ENCODE measurements around the gene PRMT3. TPM values are rescaled to one million over a fixed set of nuclear protein-coding genes. Genes with fewer than 3 reads are reported as not detected.
A peak's percentile ranks its signal among the peaks of the same experiment; 100 is the strongest.

PRMT3 gene
- total and polyA plus RNA-seq, 2 of the 4 experiments (the other 2 are of a cell fraction): 8.8 to 11.3 TPM

- Histone ChIP-seq H4K8ac (ENCODE audit: low read depth in 2 of 2, low read length in 2 of 2) (no peak overlapping the region), H3K23ac (ENCODE audit: low read depth, low read length) (no peak overlapping the region), H3K27me3 (ENCODE audit: control insufficient read depth, insufficient read depth, low read length) (no peaks in the 10 kb centered on the region), H3K4ac (ENCODE audit: low read depth, low read length) (no peak overlapping the region), H3K27ac (ENCODE audit: insufficient read depth, low read length) (no peak overlapping the region), H3K14ac (replicated peaks; ENCODE audit: low read depth, low read length) (no peak overlapping the region), H3K4me1 (ENCODE audit: control insufficient read depth, insufficient read depth, low read length) (peaks cover 8% of the 10 kb centered on the region), H3K4me3 (ENCODE audit: insufficient read depth, low read depth, low read length) (no peak overlapping the region), H2BK20ac (ENCODE audit: low read depth, low read length) (no peak overlapping the region), H3K9me3 (ENCODE audit: control insufficient read depth, insufficient read depth, low read length) (no peaks in the 10 kb centered on the region), H3K36me3 (ENCODE audit: control insufficient read depth, insufficient read depth, low read length) (no peaks in the 10 kb centered on the region), H3K56ac (ENCODE audit: extremely low read depth, insufficient read depth, low read length) (no peak overlapping the region), H4K91ac (ENCODE audit: insufficient read depth, low read depth, low read length) (no peak overlapping the region), H3K79me1 (ENCODE audit: low read depth in 1 of 2, low read length in 2 of 2) (no peaks in the 10 kb centered on the region), H3K9me1 (ENCODE audit: insufficient read depth, low read length) (peaks cover 4% of the 10 kb centered on the region; the same call in 1 of the 2 replicates), H3K18ac (ENCODE audit: low read depth, low read length) (peak overlapping the region; percentile 53; the same call in 1 of the 2 replicates), H2BK15ac (ENCODE audit: low read depth, low read length) (no peak overlapping the region), H3K4me2 (ENCODE audit: low read depth, low read length) (no peak overlapping the region), H4K5ac (ENCODE audit: low read depth, low read length) (no peak overlapping the region), H2AFZ (replicated peaks; ENCODE audit: low read length, poor library complexity) (no peak overlapping the region), H2BK5ac (ENCODE audit: low read depth, low read length, poor library complexity, severe bottlenecking) (no peak overlapping the region), H4K20me1 (ENCODE audit: insufficient read depth, low read length) (no peaks in the 10 kb centered on the region), H2AK9ac (replicated peaks; ENCODE audit: low read depth, low read length, poor library complexity) (no peak overlapping the region), H3K9ac (ENCODE audit: low read depth, low read length) (no peak overlapping the region), H2AK5ac (ENCODE audit: low read depth, low read length) (no peak overlapping the region), H2BK120ac (ENCODE audit: low read depth, low read length) (no peak overlapping the region)
- ATAC-seq (ENCODE audit: low read depth) (0 out of 2 replicates have a peak, but pooled peaks have one; percentile 27), DNase-seq (no peak)
- TF ChIP-seq MAFK (IDR thresholded peaks at IDR 0.05; ENCODE audit: low read depth, low read length): no peak
- no peak for TF ChIP-seq FOS (IDR thresholded peaks at IDR 0.05; ENCODE audit: low read depth, low read length)
- TF ChIP-seq CTCF (conservative IDR thresholded peaks at IDR 0.05; ENCODE audit: low read depth, low read length): no peak
- TF ChIP-seq RAD21 (IDR thresholded peaks at IDR 0.05; ENCODE audit: low read length): no peak
- WGBS, 2 experiments (ENCODE audit: extremely low coverage in 2 of 2, insufficient read length in 1 of 2): no CpG with 5 or more reads among the region's 7 CpGs
- POLR2A ChIA-PET (ENCODE audit: unreplicated experiment): no interaction called here
- dilution Hi-C loops (cut with HindIII; ENCODE audit: low sequenced_read_pairs, unreplicated experiment) (no loop called here), in situ Hi-C loops (cut with MboI; ENCODE audit: low sequenced_read_pairs) (no loop called here), intact Hi-C loops (cut with micrococcal nuclease) (no loop called here)
- CTCF ChIA-PET: interaction anchor here (0.7 kb wide), 1 partner anchor 66 kb away, joined by 11 read pairs; no protein-coding TSS in a partner anchor
- no TSS peak for BruUV-seq (replicated peaks)
These were observed 90.0 kb downstream of the PRMT3 start for GRCh38 chr11:20477418-20478090.
